Testis (tissue), 2 donors: Measurements from ENCODE around the gene MEF2C.

ENCODE experiments used
- CTCF ChIP-seq, 3 experiments: fragments of 450-650 bp in 2 of 3; fragments of 200-600 bp in 1 of 3; sonication (generic) in 1 of 3; IDR thresholded peaks; one replicate each; pipeline ENCODE4 v1.5.1; 2016 to 2019; ENCODE audit warnings: antibody characterized with exemption in 3 of 3, mild to moderate bottlenecking in 2 of 3, moderate library complexity in 1 of 3
- POLR2A ChIP-seq: fragments of 450-650 bp; IDR thresholded peaks from one replicate; pipeline ENCODE4 v1.6.1; 2017; ENCODE audit warnings: antibody characterized with exemption, mild to moderate bottlenecking, moderate library complexity

GRCh38 chr5:88819301-88819999, 63.5 kb downstream of the MEF2C start:
- TF ChIP-seq CTCF (IDR thresholded peaks at IDR 0.05) (no peak), POLR2A (no peak)
